HG02943 (cell line): ENCODE measurements around the gene SCIMP.
A peak's percentile ranks its signal among the peaks of the same experiment; 100 is the strongest.
"Not testable (repeated sequence)": the region's sequence is repeated elsewhere in the genome, so short reads cannot be mapped to it uniquely, and the experiment has no call there.

Experiments
- ATAC-seq: cut with Tn5 transposase; IDR thresholded peaks from one replicate; pipeline ENCODE4 v1.9.1; 2021; ENCODE audit warnings: mild to moderate bottlenecking, low read depth, moderate library complexity; ENCODE audit not compliant: unreplicated experiment

Gene SCIMP

GRCh38 chr17:5234645-5235576 is at the start of gene SCIMP:
Gene SCIMP, minus strand, starts transcription at chr17:5234860. Its CDS starts 105 bp downstream, at chr17:5234755.
- ATAC-seq, result no peak

DNA sequence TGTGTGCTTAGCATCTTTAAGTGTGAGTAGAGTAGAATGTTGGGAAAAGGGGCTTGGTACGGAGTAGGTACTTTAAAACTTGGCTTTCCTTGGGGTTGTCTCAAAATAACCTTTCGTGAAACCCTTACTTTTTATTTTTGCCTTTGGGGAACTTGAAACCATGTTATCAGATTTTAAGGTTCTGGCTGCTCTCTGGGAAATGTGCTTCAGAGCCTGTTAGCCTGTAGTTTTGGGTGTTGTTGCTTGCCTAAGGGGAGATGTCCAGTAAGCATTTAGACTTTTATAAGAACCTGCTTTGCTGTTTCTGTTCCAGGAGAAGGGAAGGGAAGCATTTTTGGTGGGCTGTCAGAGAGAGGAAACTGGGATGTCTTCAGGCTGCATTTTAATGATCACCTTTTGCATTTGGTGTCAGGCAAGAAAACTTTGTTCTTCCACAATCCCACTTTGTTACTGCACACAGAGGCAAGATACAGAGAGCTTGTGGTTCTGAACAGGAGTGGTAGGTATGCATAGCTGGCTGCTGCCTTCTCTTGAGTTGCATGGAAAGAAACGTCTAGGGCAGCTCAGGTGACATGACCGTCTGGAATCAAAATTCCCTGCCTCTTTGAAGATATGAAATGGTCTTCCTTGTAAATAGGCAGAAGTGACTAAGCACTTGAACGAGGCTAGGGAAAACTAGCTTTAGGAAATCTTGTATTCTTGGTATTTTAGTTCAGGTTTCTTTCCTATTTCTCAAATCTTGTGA is 49.1 kb upstream of the SCIMP start:
- ATAC-seq, result no peak

DNA sequence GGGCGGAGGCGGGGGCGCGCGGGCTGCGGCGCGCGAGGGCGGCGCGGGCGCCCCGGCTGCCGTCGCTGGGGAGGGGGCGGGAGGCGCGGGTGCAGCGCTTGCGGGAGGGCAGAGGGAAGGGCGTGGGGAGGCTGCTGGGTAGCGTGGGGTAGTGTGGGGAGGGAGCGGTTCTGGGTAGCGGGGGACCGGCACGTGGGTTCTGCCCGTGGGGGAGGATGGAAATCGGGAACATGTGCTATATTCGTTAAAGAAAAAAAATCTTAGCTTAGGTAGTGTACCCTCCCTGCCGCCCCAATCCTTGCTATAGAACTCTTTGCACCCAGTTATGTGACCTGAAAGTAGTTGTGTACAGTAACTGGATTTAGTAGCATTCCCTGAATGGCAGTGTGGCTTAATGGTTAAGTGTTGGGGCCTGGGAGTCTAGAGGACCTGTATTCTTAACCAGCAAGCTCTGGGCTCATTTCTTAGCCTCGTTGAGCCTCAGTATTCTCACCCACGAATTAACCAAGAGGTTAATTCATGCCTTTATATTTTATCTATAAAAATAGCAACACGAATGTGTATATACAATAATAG is 48.1 kb upstream of the SCIMP start:
- ATAC-seq, result peak; percentile 26

DNA sequence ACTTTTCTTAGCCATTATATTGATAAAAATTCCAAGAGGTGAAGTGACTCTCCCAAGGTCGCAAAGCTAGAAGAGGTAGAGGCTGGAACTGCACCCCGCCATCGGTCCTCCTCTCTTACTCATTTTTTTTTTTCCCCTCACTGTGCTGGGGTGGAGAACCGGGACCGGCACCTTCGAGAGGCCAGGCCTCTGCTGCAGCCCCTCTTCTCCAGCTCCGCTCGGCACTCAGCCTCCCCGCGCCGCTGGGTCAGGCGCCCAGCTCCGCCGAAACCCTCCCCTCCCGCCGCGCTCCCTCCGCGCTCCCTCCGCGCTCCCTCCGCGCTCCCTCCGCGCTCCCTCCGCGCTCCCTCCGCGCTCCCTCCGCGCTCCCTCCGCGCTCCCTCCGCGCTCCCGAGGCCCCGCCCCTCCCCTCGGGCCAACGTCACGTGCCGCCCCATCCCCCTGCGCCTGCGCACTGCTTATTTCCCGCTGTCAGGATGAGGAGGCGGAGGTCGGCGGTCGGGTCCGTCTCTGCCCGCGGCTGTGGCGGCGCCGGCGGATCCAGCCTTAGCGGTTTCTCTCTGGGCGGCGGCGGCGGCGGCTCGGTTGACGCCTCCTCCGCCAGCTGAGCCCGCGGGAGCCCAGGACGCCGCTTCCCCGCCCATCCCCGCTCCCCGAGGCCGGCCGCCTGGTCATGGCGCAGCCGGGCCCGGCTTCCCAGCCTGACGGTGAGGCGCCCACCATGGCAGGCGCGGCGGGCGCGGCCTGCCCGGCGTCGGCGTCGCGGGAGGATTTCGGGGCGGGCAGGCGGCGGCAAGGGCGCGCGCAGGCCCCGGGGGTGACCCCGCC is 47.4 kb upstream of the SCIMP start, which contains the start of gene RABEP1:
TSS of gene RABEP1 (plus strand) at position 471 of the 828 bp plus-strand sequence. CDS start at position 674, 203 bp downstream.
- ATAC-seq, result peak; percentile 59

DNA sequence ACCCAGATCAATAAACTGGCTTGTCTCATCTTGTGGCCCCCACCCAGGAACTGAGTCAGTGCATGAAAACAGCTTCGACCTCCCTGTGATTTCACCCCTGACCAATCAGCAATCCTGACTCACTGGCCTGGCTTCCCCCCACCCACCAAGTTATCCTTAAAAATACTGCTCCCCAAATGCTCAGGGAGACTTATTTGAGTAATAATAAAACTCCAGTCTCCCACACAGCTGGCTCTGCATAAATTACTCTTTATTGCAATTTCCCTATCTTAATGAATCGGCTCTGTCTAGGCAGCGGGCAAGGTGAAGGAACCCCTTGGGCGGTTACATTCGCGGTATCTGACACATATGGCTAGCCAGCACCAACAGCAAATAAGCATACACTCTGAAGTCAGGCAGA is 37.7 kb upstream of the SCIMP start:
- ATAC-seq, result no peak

- ATAC-seq, result no peak
These were observed 34.7 kb upstream of the SCIMP start for GRCh38 chr17:5269241-5269960.

DNA sequence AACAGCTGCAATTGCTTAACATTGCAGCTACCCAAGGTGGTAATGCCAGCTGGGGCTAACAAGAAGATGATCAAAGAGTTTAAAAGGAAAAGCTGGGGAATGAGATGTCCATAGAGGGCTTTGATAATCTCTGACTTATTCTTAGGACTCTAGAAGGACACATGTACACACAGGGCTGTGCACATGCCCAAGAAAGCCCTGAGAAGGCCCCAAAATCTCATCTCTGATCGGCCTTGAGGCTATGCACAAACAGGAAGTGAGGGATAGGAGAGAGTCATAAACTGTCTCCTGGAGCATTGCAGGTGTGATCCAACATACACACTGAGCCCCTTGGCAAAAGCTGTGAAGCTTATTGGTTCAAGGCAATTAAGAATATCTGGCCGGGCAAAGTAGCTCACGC is 30.2 kb upstream of the SCIMP start:
- ATAC-seq, result no peak

GRCh38 chr17:5263441-5263840 is 28.8 kb upstream of the SCIMP start:
- no peak for ATAC-seq

DNA sequence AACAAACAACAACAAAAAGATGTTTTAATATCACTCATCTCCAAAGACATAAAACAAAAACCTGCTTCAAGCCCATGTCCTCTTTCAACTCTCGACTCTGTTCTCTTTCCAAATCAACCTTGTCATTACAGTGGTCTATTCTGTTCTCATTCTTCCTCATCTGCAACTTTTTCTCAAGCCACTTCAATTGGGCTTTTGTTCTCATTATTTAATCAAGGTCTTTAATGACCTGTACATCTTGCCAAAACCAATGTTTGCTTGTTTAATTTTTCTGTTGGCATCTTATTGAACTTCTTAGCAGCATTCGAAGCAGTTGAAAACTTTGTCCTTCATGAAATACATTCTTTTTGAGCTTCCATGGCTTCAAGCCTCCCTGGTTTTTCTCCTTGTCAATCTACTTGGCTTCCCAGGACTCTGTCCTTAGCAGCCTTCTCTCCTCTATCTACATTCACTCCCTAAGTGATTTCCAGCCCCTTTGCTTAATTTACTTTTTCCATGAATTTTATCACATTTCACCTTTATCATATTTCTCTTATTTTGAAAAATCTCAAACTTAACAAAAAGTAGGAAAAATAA is 27.8 kb upstream of the SCIMP start:
- no peak for ATAC-seq

DNA sequence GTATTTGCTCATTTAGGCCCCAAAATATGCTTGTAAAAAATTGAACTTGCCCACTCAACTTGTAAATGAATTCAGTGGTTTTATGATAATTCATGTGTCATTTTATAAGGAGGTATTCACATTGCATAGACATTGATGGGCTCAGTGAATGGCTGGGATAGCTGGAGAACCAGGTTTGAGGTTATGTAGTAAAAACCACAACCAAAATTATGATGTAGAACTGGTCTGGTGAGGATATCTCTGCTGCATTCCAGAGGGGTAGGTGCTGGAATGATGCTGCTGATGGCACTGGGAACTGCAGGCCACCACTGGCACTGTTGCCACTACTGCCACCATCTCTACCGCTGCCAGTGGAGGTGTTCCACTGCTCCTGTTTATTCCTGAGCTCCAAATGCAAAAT is 25.9 kb upstream of the SCIMP start:
- no peak for ATAC-seq

DNA sequence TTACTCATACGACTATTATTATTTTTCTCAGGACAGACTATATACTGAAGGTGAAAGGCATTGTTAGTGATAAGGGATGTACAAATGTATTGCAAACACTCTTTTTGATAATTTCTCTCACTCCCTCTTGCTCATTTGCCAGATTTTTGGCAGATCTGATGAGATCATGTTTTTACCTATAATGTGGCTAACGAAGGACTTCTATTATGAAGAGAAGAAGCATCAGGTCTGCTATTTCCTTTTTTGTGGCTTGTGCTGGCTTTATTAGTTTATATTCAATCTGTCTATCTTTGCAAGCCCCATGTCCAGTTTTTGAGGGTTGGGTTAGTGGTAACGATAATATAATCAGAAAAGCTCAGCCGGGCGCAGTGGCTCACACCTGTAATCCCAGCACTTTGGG is 22.5 kb upstream of the SCIMP start:
- ATAC-seq, result no peak

- ATAC-seq, result no peak
These were observed 20.4 kb upstream of the SCIMP start for GRCh38 chr17:5254903-5255521.

DNA sequence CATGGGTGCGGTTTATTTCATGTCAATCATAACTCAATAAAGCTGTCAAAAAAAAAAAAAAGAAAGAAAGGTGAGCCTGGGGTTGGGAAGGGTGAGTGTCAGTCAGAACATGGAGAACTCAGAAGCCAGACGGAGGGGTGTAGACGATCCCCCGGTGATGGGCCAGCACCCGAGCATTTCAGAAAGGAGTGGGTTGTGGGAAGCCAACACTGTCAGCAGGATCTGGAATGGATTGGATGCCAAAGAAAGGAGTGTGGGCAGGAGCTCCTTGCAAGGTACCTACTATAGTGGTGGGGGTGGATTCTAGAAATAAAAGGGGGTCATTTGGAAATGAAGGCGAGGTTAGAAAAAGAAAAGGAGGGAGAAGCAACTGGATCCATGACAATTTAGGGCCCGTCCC is 19.8 kb upstream of the SCIMP start:
- no peak for ATAC-seq

- no peak for ATAC-seq
These were observed 15.0 kb upstream of the SCIMP start for GRCh38 chr17:5249615-5250014.

DNA sequence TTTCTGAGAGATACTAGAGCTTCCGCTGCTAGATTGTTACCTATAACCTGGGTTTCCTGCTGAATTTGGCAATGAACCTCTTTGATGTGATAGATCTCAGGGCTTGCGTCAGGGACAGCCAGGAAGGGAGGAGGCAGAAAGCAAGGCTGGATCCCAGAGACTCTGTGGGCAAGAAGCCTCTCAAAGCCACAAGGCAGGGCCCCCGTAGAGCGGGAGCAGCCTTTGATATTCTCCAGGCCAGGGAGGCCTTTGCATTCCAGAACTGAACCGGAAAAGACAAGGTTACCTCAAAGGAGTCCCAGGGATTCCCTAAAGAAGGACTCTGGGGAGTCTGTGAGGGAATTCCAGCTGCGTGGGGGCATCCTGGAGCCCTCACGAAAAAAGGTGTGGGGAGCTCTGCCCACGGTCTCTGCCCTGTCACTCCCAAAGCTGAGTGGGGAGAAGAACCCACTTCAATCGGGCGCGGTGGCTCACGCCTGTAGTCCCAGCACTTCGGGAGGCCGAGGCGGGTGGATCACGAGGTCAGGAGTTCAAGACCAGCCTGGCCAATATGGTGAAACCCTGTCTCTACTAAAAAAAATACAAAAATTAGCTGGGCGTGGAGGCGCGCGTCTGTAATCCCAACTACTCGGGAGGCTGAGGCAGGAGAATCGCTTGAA is 14.3 kb upstream of the SCIMP start:
- ATAC-seq, result no peak

DNA sequence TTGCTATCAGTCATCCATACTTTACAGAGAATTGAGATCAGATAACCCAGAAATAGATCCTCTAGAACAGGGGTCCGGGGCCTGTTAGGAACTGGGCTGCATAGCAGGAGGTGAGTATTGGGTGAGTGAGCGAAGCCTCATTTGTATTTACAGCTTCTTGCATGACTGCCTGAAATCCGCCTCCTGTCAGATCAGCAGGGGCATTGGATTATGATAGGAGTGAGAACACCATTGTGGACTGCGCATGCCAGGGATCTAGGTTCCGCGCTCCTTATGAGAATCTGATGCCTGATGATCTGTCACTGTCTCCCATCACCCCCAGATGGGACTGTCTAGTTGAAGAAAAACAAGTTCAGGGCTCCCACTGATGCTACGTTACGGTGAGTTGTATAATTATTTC is 13.0 kb upstream of the SCIMP start:
- no peak for ATAC-seq

GRCh38 chr17:5241861-5242671 is 7.4 kb upstream of the SCIMP start:
- ATAC-seq, result no peak

- ATAC-seq, result not testable (repeated sequence)
These were observed 5.1 kb upstream of the SCIMP start for GRCh38 chr17:5239769-5240168.
